Gastrocnemius medialis (tissue), 4 donors: ENCODE results near the gene TYROBP.

Experiments
- CTCF ChIP-seq, 5 experiments: fragments of 450-650 bp in 3 of 5; fragments of 200-600 bp in 2 of 5; sonication (generic) in 2 of 5; IDR thresholded peaks in 4 of 5; conservative IDR thresholded peaks in 1 of 5; 1 replicate in 4 of 5; 2 replicates in 1 of 5; pipeline ENCODE4 v1.5.1; 2016 to 2019; ENCODE audit warnings: antibody characterized with exemption in 5 of 5, mild to moderate bottlenecking in 3 of 5, moderate library complexity in 3 of 5
- POLR2A ChIP-seq, 2 donors: fragments of 450-650 bp; IDR thresholded peaks; one replicate each; pipeline ENCODE4 v1.6.1; 2017; ENCODE audit warnings: antibody characterized with exemption in 2 of 2, mild to moderate bottlenecking in 2 of 2, moderate library complexity in 2 of 2

DNA sequence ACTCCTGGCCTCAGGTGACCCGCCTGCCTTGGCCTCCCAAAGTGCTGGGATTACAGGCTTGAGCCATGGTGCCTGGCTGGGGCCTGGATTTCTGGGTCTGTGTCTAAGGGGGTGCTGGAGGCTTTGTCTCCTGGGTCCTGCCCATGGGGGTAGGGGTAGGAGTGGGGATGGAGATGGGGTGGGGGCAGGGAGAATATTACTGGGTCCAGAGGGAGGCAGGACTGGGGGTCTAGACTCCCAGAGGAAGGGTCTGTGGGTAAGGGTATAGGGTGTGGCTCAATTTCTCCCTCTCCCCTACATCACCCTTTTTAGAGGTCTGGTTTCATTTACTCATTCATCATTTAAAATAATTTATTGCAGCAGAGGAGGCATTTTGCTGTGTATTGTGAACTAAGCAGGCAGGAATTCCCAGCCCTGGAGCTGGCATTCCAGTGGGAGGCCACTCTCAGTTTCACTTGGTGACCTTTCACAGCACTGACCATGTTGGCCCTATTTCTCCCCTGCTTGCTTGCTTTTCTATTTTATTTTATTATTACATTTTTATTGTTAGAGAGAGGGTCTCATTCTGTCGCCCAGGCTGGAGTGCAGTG, 6.9 kb downstream of the TYROBP start:
- TF ChIP-seq CTCF (IDR thresholded peaks at IDR 0.05 in 4 of 5, conservative IDR thresholded peaks at IDR 0.05 in 1 of 5) = no peak
- TF ChIP-seq POLR2A (IDR thresholded peaks at IDR 0.05) = no peak
